Liver (tissue), 9 donors: Measurements from ENCODE around the gene IGF2BP3. TPM values are rescaled to one million over a fixed set of nuclear protein-coding genes. Genes with fewer than 3 reads are reported as not detected.

ENCODE experiments used
- DNase-seq: peaks from one replicate; pipeline ENCODE4 v3.0.0-alpha.2; 2017; ENCODE audit warnings: low spot score
- H3K27ac ChIP-seq, 2 donors: one replicate each; pipeline ENCODE4 v1.7.0; 2013; ENCODE audit warnings: inconsistent platforms in 2 of 2, low read length in 2 of 2, control low read depth in 1 of 2, low read depth in 1 of 2, mild to moderate bottlenecking in 1 of 2
- H3K27me3 ChIP-seq, 4 donors: one replicate each; pipeline versions ENCODE4 v1.6.1 to v1.7.0; 2013; ENCODE audit warnings: low read length in 3 of 4, inconsistent platforms in 1 of 4, mild to moderate bottlenecking in 1 of 4, moderate library complexity in 1 of 4; ENCODE audit not compliant: control insufficient read depth in 4 of 4, insufficient read depth in 4 of 4
- H3K36me3 ChIP-seq, 4 donors: one replicate each; pipeline versions ENCODE4 v1.6.1 to v1.7.0; 2013; ENCODE audit warnings: low read length in 3 of 4, mild to moderate bottlenecking in 3 of 4, low read depth in 1 of 4, moderate library complexity in 1 of 4; ENCODE audit not compliant: control insufficient read depth in 4 of 4, insufficient read depth in 3 of 4
- H3K4me1 ChIP-seq, 4 donors: one replicate each; pipeline versions ENCODE4 v1.6.1 to v1.7.0; 2013; ENCODE audit warnings: low read length in 3 of 4, mild to moderate bottlenecking in 3 of 4, moderate library complexity in 1 of 4; ENCODE audit not compliant: control insufficient read depth in 4 of 4, insufficient read depth in 4 of 4
- H3K4me3 ChIP-seq, 3 donors: one replicate each; pipeline versions ENCODE4 v1.6.1 to v1.7.0; 2013; ENCODE audit warnings: low read length in 3 of 3, control low read depth in 1 of 3, low read depth in 1 of 3, mild to moderate bottlenecking in 1 of 3
- H3K9ac ChIP-seq, 2 donors: one replicate each; pipeline ENCODE4 v1.7.0; 2013; ENCODE audit warnings: low read length in 2 of 2, mild to moderate bottlenecking in 2 of 2, moderate library complexity in 2 of 2, control low read depth in 1 of 2, low read depth in 1 of 2
- H3K9me3 ChIP-seq, 4 donors: one replicate each; pipeline versions ENCODE4 v1.6.1 to v1.7.0; 2013; ENCODE audit warnings: low read length in 3 of 4; ENCODE audit not compliant: control insufficient read depth in 4 of 4
- ATF3 ChIP-seq: IDR thresholded peaks from 2 replicates; pipeline ENCODE4 v1.6.1; 2016; ENCODE audit warnings: antibody characterized with exemption
- CTCF ChIP-seq: fragments of 150-350 bp; IDR thresholded peaks from 2 replicates; pipeline ENCODE4 v1.5.1; 2017; ENCODE audit warnings: improper control_type of control experiment, low read depth, low read length; ENCODE audit not compliant: missing input control
- EGR1 ChIP-seq, 2 donors: IDR thresholded peaks; 2 replicates each; pipeline ENCODE4 v1.6.1; 2016 to 2018; ENCODE audit warnings: antibody characterized with exemption in 2 of 2, low read depth in 2 of 2
- FOXA1 ChIP-seq: IDR thresholded peaks from 2 replicates; pipeline ENCODE4 v1.6.1; 2016; ENCODE audit warnings: antibody characterized with exemption
- FOXA2 ChIP-seq: IDR thresholded peaks from 2 replicates; pipeline ENCODE4 v1.6.1; 2016; ENCODE audit warnings: antibody characterized with exemption
- GABPA ChIP-seq, 2 donors: IDR thresholded peaks in 1 of 2; conservative IDR thresholded peaks in 1 of 2; 2 replicates each; pipeline ENCODE4 v1.6.1; 2016; ENCODE audit warnings: antibody characterized with exemption in 2 of 2, mild to moderate bottlenecking in 1 of 2, moderate library complexity in 1 of 2
- HNF4A ChIP-seq, 2 donors: conservative IDR thresholded peaks; 2 replicates each; pipeline ENCODE4 v1.6.1; 2016; ENCODE audit warnings: antibody characterized with exemption in 2 of 2, mild to moderate bottlenecking in 2 of 2
- JUND ChIP-seq, 2 donors: IDR thresholded peaks; 2 replicates each; pipeline ENCODE4 v1.6.1; 2016; ENCODE audit warnings: antibody characterized with exemption in 2 of 2
- MAX ChIP-seq: IDR thresholded peaks from 2 replicates; pipeline ENCODE4 v1.6.1; 2016; ENCODE audit warnings: antibody characterized with exemption
- NR2F2 ChIP-seq: IDR thresholded peaks from 2 replicates; pipeline ENCODE4 v1.6.1; 2016; ENCODE audit warnings: antibody characterized with exemption
- RAD21 ChIP-seq, 2 donors: IDR thresholded peaks; 2 replicates each; pipeline ENCODE4 v1.6.1; 2016; ENCODE audit warnings: antibody characterized with exemption in 2 of 2, mild to moderate bottlenecking in 2 of 2
- REST ChIP-seq: IDR thresholded peaks from 2 replicates; pipeline ENCODE4 v1.6.1; 2016; ENCODE audit warnings: antibody characterized with exemption, mild to moderate bottlenecking
- SP1 ChIP-seq: IDR thresholded peaks from 2 replicates; pipeline ENCODE4 v1.6.1; 2018; ENCODE audit warnings: antibody characterized with exemption, mild to moderate bottlenecking
- TAF1 ChIP-seq: conservative IDR thresholded peaks from 2 replicates; pipeline ENCODE4 v1.6.1; 2016; ENCODE audit warnings: antibody characterized with exemption, mild to moderate bottlenecking
- YY1 ChIP-seq: IDR thresholded peaks from 2 replicates; pipeline ENCODE4 v1.6.1; 2016; ENCODE audit warnings: antibody characterized with exemption, mild to moderate bottlenecking
- ZBTB33 ChIP-seq: IDR thresholded peaks from 2 replicates; pipeline ENCODE4 v1.6.1; 2016; ENCODE audit warnings: antibody characterized with exemption
- WGBS: extraction: QIAGEN DNeasy Blood & Tissue Kit; methylation state at CpG from one replicate; pipeline ENCODE4 v1.1.7; 2013; 5-methylcytosine and 5-hydroxymethylcytosine counted together
- polyA plus RNA-seq, 2 donors: library from polyadenylated mRNA; stranded (reverse) in 1 of 2; unstranded in 1 of 2; fragments of 200-250 nt in 1 of 2; fragments of >200 nt in 1 of 2; fragmentation: Nextera tagmentation in 1 of 2; extraction: Ambion mirVana in 1 of 2; gene quantifications; one replicate each; pipeline versions ENCODE4 v1.2.1 to v1.2.3, GENCODE V29; 2013 to 2015
- total RNA-seq, 2 donors: library from RNA; depleted of rRNA; stranded (reverse); fragments of >200 nt; gene quantifications; one replicate each; pipeline ENCODE4 v1.2.3, GENCODE V29; 2014
- donor health status: healthy.
- donor health status: healthy.
- donor health status: healthy.
- donor health status: healthy.
- donor health status: healthy.

The IGF2BP3 gene
- total and polyA plus RNA-seq, 4 donors, result 0.17 to 28.4 (median 0.23) TPM; not detected in 1

- H3K36me3 ChIP-seq, result no peaks in the 10 kb centered on the region
- 77% methylated on average over 6 of the region's 6 CpGs for WGBS
- H3K9me3 ChIP-seq, result no peaks in the 10 kb centered on the region
- no peak overlapping the region for H3K27ac ChIP-seq
- TF ChIP-seq FOXA1 (no peak), RAD21 (IDR thresholded peaks at IDR 0.05) (no peak), GABPA (IDR thresholded peaks at IDR 0.05 in 1 of 2, conservative IDR thresholded peaks at IDR 0.05 in 1 of 2) (no peak), EGR1 (IDR thresholded peaks at IDR 0.05; ENCODE audit: low read depth in 2 of 2) (no peak), JUND (IDR thresholded peaks at IDR 0.05) (no peak), HNF4A (conservative IDR thresholded peaks at IDR 0.05) (no peak), YY1 (no peak), CTCF (no peak), ZBTB33 (no peak), REST (no peak), NR2F2 (no peak), SP1 (no peak), FOXA2 (no peak), ATF3 (no peak), MAX (no peak)
- H3K27me3 ChIP-seq, result no peaks in the 10 kb centered on the region
- H3K9ac ChIP-seq, result no peak overlapping the region
- DNase-seq, result no peak
- H3K4me1 ChIP-seq, result no peaks in the 10 kb centered on the region
- no peak overlapping the region for H3K4me3 ChIP-seq
These were observed 19.8 kb downstream of the IGF2BP3 start for GRCh38 chr7:23450518-23450917.

- WGBS, result 84% methylated on average over 3 of the region's 3 CpGs
- H3K4me3 ChIP-seq, result no peak overlapping the region
- DNase-seq, result no peak
- TF ChIP-seq REST (no peak), CTCF (no peak), YY1 (no peak), EGR1 (IDR thresholded peaks at IDR 0.05; ENCODE audit: low read depth in 2 of 2) (no peak), TAF1 (no peak), HNF4A (conservative IDR thresholded peaks at IDR 0.05) (no peak), ZBTB33 (no peak)
These were observed 20.4 kb downstream of the IGF2BP3 start for GRCh38 chr7:23449941-23450340.

More at GRCh38 chr7:23449941-23450340, 20.4 kb downstream of the IGF2BP3 start:
- H3K27me3 ChIP-seq, result no peaks in the 10 kb centered on the region
- no peak overlapping the region for H3K27ac ChIP-seq
- no peak overlapping the region for H3K9ac ChIP-seq
- no peaks in the 10 kb centered on the region for H3K36me3 ChIP-seq
- no peaks in the 10 kb centered on the region for H3K4me1 ChIP-seq
- H3K9me3 ChIP-seq, result no peaks in the 10 kb centered on the region
